ENCODE results near the gene RARRES2. TPM values are rescaled to one million over a fixed set of nuclear protein-coding genes. Genes with fewer than 3 reads are reported as not detected.

RARRES2 gene
- polyA plus RNA-seq, 1 of the 3 experiments (the other 2 are of a cell fraction): 0.43 TPM

DNA sequence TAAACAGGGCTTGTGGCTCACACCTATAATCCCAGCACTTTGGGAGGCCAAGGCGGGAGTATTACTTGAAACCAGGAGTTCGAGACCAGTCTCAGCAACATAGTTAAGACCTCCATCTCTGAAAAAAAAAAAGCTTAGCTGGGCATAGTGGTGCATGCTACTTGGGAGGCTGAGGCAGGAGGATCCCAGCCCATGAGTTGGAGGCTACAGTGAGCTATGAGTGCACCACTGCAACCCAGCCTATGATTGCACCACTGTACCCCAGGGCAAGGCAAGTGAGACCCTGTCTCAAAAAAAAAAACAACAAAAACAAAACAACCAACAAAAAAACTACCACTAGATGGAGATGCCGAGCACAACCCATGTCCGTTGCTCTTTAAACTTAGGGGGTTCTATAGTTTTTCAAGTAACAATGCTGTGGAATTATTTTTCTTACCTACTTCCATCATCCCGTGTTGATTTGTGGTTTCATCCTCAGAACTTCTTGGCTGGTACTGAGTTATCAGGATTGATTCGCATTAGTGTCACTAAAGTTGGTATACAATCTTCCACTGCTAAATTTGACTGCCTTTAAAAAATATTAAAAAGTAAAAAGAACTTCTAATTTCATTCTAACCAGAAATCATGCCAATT, 15.0 kb upstream of the RARRES2 start:
- TF ChIP-seq RFX5 (IDR thresholded peaks at IDR 0.05; ENCODE audit: low read length): peak; percentile 35; the same call in 1 of the 2 replicates
- peak; percentile 88 for TF ChIP-seq SMC3 (IDR thresholded peaks at IDR 0.05; ENCODE audit: low read depth, low read length)
- TF ChIP-seq TAF1 (IDR thresholded peaks at IDR 0.05; ENCODE audit: borderline replicate concordance, low read depth, low read length): no peak
- TF ChIP-seq NRF1 (IDR thresholded peaks at IDR 0.05; ENCODE audit: low read depth, low read length): 0 out of 2 replicates have a peak, but pooled peaks have one; percentile 13
- no peak for TF ChIP-seq FOXM1 (IDR thresholded peaks at IDR 0.05; ENCODE audit: low read depth)
- peak; percentile 80 for TF ChIP-seq RAD21 (IDR thresholded peaks at IDR 0.05; ENCODE audit: low read length)
- TF ChIP-seq, protein P1, sequence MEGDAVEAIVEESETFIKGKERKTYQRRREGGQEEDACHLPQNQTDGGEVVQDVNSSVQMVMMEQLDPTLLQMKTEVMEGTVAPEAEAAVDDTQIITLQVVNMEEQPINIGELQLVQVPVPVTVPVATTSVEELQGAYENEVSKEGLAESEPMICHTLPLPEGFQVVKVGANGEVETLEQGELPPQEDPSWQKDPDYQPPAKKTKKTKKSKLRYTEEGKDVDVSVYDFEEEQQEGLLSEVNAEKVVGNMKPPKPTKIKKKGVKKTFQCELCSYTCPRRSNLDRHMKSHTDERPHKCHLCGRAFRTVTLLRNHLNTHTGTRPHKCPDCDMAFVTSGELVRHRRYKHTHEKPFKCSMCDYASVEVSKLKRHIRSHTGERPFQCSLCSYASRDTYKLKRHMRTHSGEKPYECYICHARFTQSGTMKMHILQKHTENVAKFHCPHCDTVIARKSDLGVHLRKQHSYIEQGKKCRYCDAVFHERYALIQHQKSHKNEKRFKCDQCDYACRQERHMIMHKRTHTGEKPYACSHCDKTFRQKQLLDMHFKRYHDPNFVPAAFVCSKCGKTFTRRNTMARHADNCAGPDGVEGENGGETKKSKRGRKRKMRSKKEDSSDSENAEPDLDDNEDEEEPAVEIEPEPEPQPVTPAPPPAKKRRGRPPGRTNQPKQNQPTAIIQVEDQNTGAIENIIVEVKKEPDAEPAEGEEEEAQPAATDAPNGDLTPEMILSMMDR (IDR thresholded peaks at IDR 0.05): peak; percentile 95
- Histone ChIP-seq H3K4me2 (no peak overlapping the region), H3K9ac (no peak overlapping the region), H4K20me1 (ENCODE audit: insufficient read depth) (no peaks in the 10 kb centered on the region), H3K36me3 (replicated peaks in 1 of 2; ENCODE audit: control insufficient read depth in 1 of 2, insufficient read depth in 2 of 2, low read length in 1 of 2) (no peaks in the 10 kb centered on the region), H3K79me2 (ENCODE audit: insufficient read depth) (no peaks in the 10 kb centered on the region), H3K9me2 (no peaks in the 10 kb centered on the region), H3K27ac (ENCODE audit: low read depth in 2 of 2, low read length in 1 of 2) (no peak overlapping the region), H3K4me1 (ENCODE audit: control insufficient read depth in 1 of 2, insufficient read depth in 2 of 2, low read depth in 1 of 2, low read length in 1 of 2) (no peaks in the 10 kb centered on the region), H3F3A (replicated peaks; ENCODE audit: insufficient read depth) (no peaks in the 10 kb centered on the region), H3K27me3 (ENCODE audit: insufficient read depth) (no peaks in the 10 kb centered on the region), H2AFZ (ENCODE audit: low read depth) (peak overlapping the region; percentile 24; the same call in 1 of the 2 replicates), H3K9me3 (no peaks in the 10 kb centered on the region), H3K4me3 (ENCODE audit: low read depth in 2 of 2, low read length in 1 of 2) (no peak overlapping the region)
- CTCF ChIA-PET: interaction anchor here (0.7 to 5.7 kb wide), 22 partner anchors 9 to 93 kb away, joined by 3 to 57 read pairs (median 4); partner anchors contain the start of genes ACTR3C, LRRC61 and REPIN1
- peak; percentile 77 for DNase-seq
- POLR2A ChIA-PET: no interaction called here
- WGBS (ENCODE audit: low lambda C conversion rate): 20% methylated on average over 6 of the region's 6 CpGs

DNA sequence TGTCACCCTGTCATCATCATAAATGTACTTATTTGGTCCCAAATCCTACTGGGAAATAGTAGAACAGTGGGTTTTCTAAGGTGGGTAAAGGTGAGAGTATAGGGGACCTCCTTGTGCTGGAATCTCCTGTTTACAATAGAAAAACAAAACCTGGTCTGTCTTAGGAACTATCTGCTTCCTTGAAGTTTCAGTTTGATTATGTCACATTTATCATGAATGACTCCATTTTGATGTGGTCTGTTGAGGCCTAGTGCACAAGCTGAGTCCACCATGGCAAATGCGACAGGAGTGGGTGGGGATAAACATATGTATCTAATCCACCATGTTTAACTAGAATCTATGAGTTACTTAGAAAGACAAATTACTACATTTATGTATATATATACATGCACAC, 14.2 kb upstream of the RARRES2 start:
- H4K20me1 ChIP-seq (ENCODE audit: insufficient read depth): no peaks in the 10 kb centered on the region
- no peaks in the 10 kb centered on the region for H3F3A ChIP-seq (replicated peaks; ENCODE audit: insufficient read depth)
- no peaks in the 10 kb centered on the region for H3K9me3 ChIP-seq
- no peaks in the 10 kb centered on the region for H3K4me1 ChIP-seq (ENCODE audit: control insufficient read depth in 1 of 2, insufficient read depth in 2 of 2, low read depth in 1 of 2, low read length in 1 of 2)
- no peak overlapping the region for H3K27ac ChIP-seq (ENCODE audit: low read depth in 2 of 2, low read length in 1 of 2)
- no peak for DNase-seq
- no peak overlapping the region for H2AFZ ChIP-seq (ENCODE audit: low read depth)
- WGBS (ENCODE audit: low lambda C conversion rate): 82% methylated on average over 1 of the region's 1 CpG
- POLR2A ChIA-PET: no interaction called here
- H3K79me2 ChIP-seq (ENCODE audit: insufficient read depth): no peaks in the 10 kb centered on the region
- H3K27me3 ChIP-seq (ENCODE audit: insufficient read depth): no peaks in the 10 kb centered on the region
- CTCF ChIA-PET: interaction anchor here (0.6 to 5.7 kb wide), 19 partner anchors 8 to 364 kb away, joined by 3 to 57 read pairs (median 4); partner anchors contain the start of genes ACTR3C, LRRC61 and REPIN1
- no peaks in the 10 kb centered on the region for H3K9me2 ChIP-seq
- no peak overlapping the region for H3K9ac ChIP-seq
- H3K36me3 ChIP-seq (replicated peaks in 1 of 2; ENCODE audit: control insufficient read depth in 1 of 2, insufficient read depth in 2 of 2, low read length in 1 of 2): no peaks in the 10 kb centered on the region
- no peak overlapping the region for H3K4me3 ChIP-seq (ENCODE audit: low read depth in 2 of 2, low read length in 1 of 2)
- no peak overlapping the region for H3K4me2 ChIP-seq
- TF ChIP-seq SMC3 (IDR thresholded peaks at IDR 0.05; ENCODE audit: low read depth, low read length) (no peak), FOXM1 (IDR thresholded peaks at IDR 0.05; ENCODE audit: low read depth) (no peak), RXRA (IDR thresholded peaks at IDR 0.05; ENCODE audit: borderline replicate concordance, low read depth) (no peak), EP300 (IDR thresholded peaks at IDR 0.05; ENCODE audit: borderline replicate concordance in 1 of 2, low read depth in 1 of 2, low read length in 1 of 2) (no peak), RCOR1 (IDR thresholded peaks at IDR 0.05; ENCODE audit: low read length) (no peak), CHD2 (IDR thresholded peaks at IDR 0.05; ENCODE audit: low read length, partially characterized antibody) (no peak), TCF12 (IDR thresholded peaks at IDR 0.05) (no peak), MXI1 (IDR thresholded peaks at IDR 0.05; ENCODE audit: low read depth, low read length) (no peak), ELF1 (IDR thresholded peaks at IDR 0.05) (no peak), SIN3A (IDR thresholded peaks at IDR 0.05; ENCODE audit: borderline replicate concordance, low read depth, low read length) (no peak)
- TF ChIP-seq, protein P1 (IDR thresholded peaks at IDR 0.05): no peak
- TF ChIP-seq, protein P2, sequence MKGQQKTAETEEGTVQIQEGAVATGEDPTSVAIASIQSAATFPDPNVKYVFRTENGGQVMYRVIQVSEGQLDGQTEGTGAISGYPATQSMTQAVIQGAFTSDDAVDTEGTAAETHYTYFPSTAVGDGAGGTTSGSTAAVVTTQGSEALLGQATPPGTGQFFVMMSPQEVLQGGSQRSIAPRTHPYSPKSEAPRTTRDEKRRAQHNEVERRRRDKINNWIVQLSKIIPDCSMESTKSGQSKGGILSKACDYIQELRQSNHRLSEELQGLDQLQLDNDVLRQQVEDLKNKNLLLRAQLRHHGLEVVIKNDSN (IDR thresholded peaks at IDR 0.05; ENCODE audit: borderline replicate concordance, low read depth): no peak

Data from SK-N-SH (cell line).